HEK293 (cell line): ENCODE measurements around the gene COL13A1.

ENCODE experiments used
- CTCF ChIA-PET: fragments of 350-600 bp; formaldehyde crosslinking; extraction: SDS; loops from one replicate; lab custom pipeline; 2021; ENCODE audit warnings: antibody characterized with exemption; lab: Yijun Ruan, JAX
- POLR2A ChIA-PET: fragments of 300-600 bp; formaldehyde crosslinking; extraction: SDS; loops from one replicate; lab custom pipeline; 2020; ENCODE audit warnings: antibody characterized with exemption, inconsistent platforms; lab: Yijun Ruan, JAX
- H3K27ac ChIP-seq: fragments of 200-500 bp; sonication (Bioruptor generic); 2 replicates; pipeline ENCODE4 v1.5.1; 2014; ENCODE audit warnings: low read depth, low read length, control low read depth, inconsistent platforms; ENCODE audit errors: extremely low read depth
- H3K36me3 ChIP-seq, 2 experiments: fragments of 200-500 bp in 1 of 2; sonication (Bioruptor generic) in 1 of 2; 1 replicate in 1 of 2; 2 replicates in 1 of 2; pipeline ENCODE4 v1.5.1; 2014 to 2017; ENCODE audit warnings: inconsistent platforms in 2 of 2, low read length in 2 of 2; ENCODE audit not compliant: control insufficient read depth in 2 of 2, insufficient read depth in 1 of 2
- H3K4me1 ChIP-seq: fragments of 200-500 bp; sonication (Bioruptor generic); 2 replicates; pipeline ENCODE4 v1.5.1; 2014; ENCODE audit warnings: mild to moderate bottlenecking, low read length, inconsistent platforms; ENCODE audit not compliant: control insufficient read depth, insufficient read depth
- H3K4me3 ChIP-seq: 2 replicates; pipeline ENCODE4 v1.5.1; 2011; ENCODE audit warnings: low read depth, mild to moderate bottlenecking, control low read depth, low read length, moderate library complexity
- H3K9me3 ChIP-seq: fragments of 200-500 bp; sonication (Bioruptor generic); 2 replicates; pipeline ENCODE4 v1.5.1; 2014; ENCODE audit warnings: low read depth, low read length, inconsistent platforms; ENCODE audit not compliant: control insufficient read depth, insufficient read depth
- ELK4 ChIP-seq: IDR thresholded peaks from 2 replicates; pipeline ENCODE4 v1.6.1; 2011; ENCODE audit warnings: mild to moderate bottlenecking, low read depth, low read length, borderline replicate concordance
- KLF17 ChIP-seq: fragments of 450-650 bp; formaldehyde crosslinking; IDR thresholded peaks from 2 replicates; pipeline ENCODE4 v1.5.1; 2016; ENCODE audit warnings: missing biosample characterization, missing genetic modification characterization
- OSR2 ChIP-seq: fragments of 450-650 bp; formaldehyde crosslinking; IDR thresholded peaks from 2 replicates; pipeline ENCODE4 v1.5.1; 2016; ENCODE audit warnings: missing biosample characterization, missing genetic modification characterization
- PRDM6 ChIP-seq: fragments of 450-650 bp; formaldehyde crosslinking; IDR thresholded peaks from 2 replicates; pipeline ENCODE4 v1.5.1; 2017; ENCODE audit warnings: missing biosample characterization, missing genetic modification characterization
- ZBTB17 ChIP-seq: fragments of 450-650 bp; formaldehyde crosslinking; IDR thresholded peaks from 2 replicates; pipeline ENCODE4 v1.5.1; 2016; ENCODE audit warnings: missing biosample characterization, missing genetic modification characterization
- ZBTB44 ChIP-seq: fragments of 450-650 bp; IDR thresholded peaks from 2 replicates; pipeline ENCODE4 v1.5.1; 2018; ENCODE audit warnings: missing biosample characterization, mild to moderate bottlenecking, missing genetic modification characterization
- ZEB2 ChIP-seq: fragments of 450-650 bp; formaldehyde crosslinking; IDR thresholded peaks from 2 replicates; pipeline ENCODE4 v1.5.1; 2016; ENCODE audit warnings: missing biosample characterization, missing genetic modification characterization
- ZNF24 ChIP-seq: fragments of 450-650 bp; formaldehyde crosslinking; IDR thresholded peaks from 2 replicates; pipeline ENCODE4 v1.5.1; 2016; ENCODE audit warnings: missing biosample characterization, missing genetic modification characterization
- ZNF302 ChIP-seq: fragments of 450-650 bp; formaldehyde crosslinking; IDR thresholded peaks from 2 replicates; pipeline ENCODE4 v1.5.1; 2016; ENCODE audit warnings: missing biosample characterization, missing genetic modification characterization, low read depth
- ZNF311 ChIP-seq: fragments of 450-650 bp; formaldehyde crosslinking; IDR thresholded peaks from 2 replicates; pipeline ENCODE4 v1.5.1; 2017; ENCODE audit warnings: missing biosample characterization, missing genetic modification characterization, borderline replicate concordance
- ZNF391 ChIP-seq: fragments of 450-650 bp; formaldehyde crosslinking; IDR thresholded peaks from 2 replicates; pipeline ENCODE4 v1.5.1; 2016; ENCODE audit warnings: low read depth, missing biosample characterization, missing genetic modification characterization, borderline replicate concordance
- ZNF404 ChIP-seq: fragments of 450-650 bp; formaldehyde crosslinking; IDR thresholded peaks from 2 replicates; pipeline ENCODE4 v1.5.1; 2017; ENCODE audit warnings: missing biosample characterization, missing genetic modification characterization
- ZNF416 ChIP-seq: fragments of 450-650 bp; formaldehyde crosslinking; IDR thresholded peaks from 2 replicates; pipeline ENCODE4 v1.5.1; 2016; ENCODE audit warnings: missing biosample characterization, missing genetic modification characterization
- ZNF530 ChIP-seq: fragments of 450-650 bp; formaldehyde crosslinking; IDR thresholded peaks from 2 replicates; pipeline ENCODE4 v1.5.1; 2016; ENCODE audit warnings: low read depth, missing biosample characterization, missing genetic modification characterization
- ZNF626 ChIP-seq: fragments of 450-650 bp; sonication (Bioruptor Pico); formaldehyde crosslinking; IDR thresholded peaks from 2 replicates; pipeline ENCODE4 v1.5.1; 2018; ENCODE audit warnings: missing biosample characterization, missing genetic modification characterization, inconsistent platforms
- ZSCAN4 ChIP-seq: fragments of 450-650 bp; formaldehyde crosslinking; IDR thresholded peaks from 2 replicates; pipeline ENCODE4 v1.5.1; 2017; ENCODE audit warnings: missing biosample characterization, missing genetic modification characterization

Gene COL13A1

GRCh38 chr10:69853064-69853463, 51.4 kb downstream of the COL13A1 start (continued):
- TF ChIP-seq PRDM6 (tag by site-specific recombination): no peak
- TF ChIP-seq ZNF302 (tag by site-specific recombination): no peak
- TF ChIP-seq ELK4: no peak
- no peak for TF ChIP-seq ZNF311
- no peak for TF ChIP-seq ZBTB44 (tag by site-specific recombination)
- TF ChIP-seq KLF17 (tag by site-specific recombination): no peak
- TF ChIP-seq ZNF24 (tag by site-specific recombination): no peak
- TF ChIP-seq ZNF404 (tag by site-specific recombination): no peak
- no peak for TF ChIP-seq OSR2 (tag by site-specific recombination)
- TF ChIP-seq ZSCAN4 (tag by site-specific recombination): no peak
- no peak for TF ChIP-seq ZEB2 (tag by site-specific recombination)
- TF ChIP-seq ZNF530 (tag by site-specific recombination): no peak

- CTCF ChIA-PET: interaction anchor here (0.5 to 1.7 kb wide), 6 partner anchors 47 to 217 kb away, joined by 3 to 7 read pairs (median 4); no protein-coding TSS in a partner anchor
- TF ChIP-seq ZNF391 (tag by site-specific recombination) (no peak), ZNF626 (tag by site-specific recombination) (no peak), ZNF416 (tag by site-specific recombination) (no peak), ZBTB17 (0 out of 2 replicates have a peak, but pooled peaks have one; percentile 29)
- TF ChIP-seq, all 188 proteins: peak for 1
- no peak overlapping the region for H3K27ac ChIP-seq
- H3K4me1 ChIP-seq: no peaks in the 10 kb centered on the region
- POLR2A ChIA-PET: no interaction called here
- no peaks in the 10 kb centered on the region for H3K36me3 ChIP-seq
- H3K4me3 ChIP-seq: no peak overlapping the region
- no peaks in the 10 kb centered on the region for H3K9me3 ChIP-seq
Observed at GRCh38 chr10:69854511-69855345, 53.0 kb downstream of the COL13A1 start.
